IPS-18c (cell line): ENCODE measurements around the gene RBM20.

Source experiments
- H3K4me3 ChIP-seq: 2 replicates; pipeline ENCODE4 v1.7.0; 2013; ENCODE audit warnings: low read depth, mild to moderate bottlenecking, low read length, moderate library complexity; ENCODE audit not compliant: insufficient read depth
- H3K9me3 ChIP-seq: one replicate; pipeline ENCODE4 v1.6.1; 2013; ENCODE audit warnings: mild to moderate bottlenecking, low read length, moderate library complexity; ENCODE audit not compliant: control insufficient read depth, insufficient read depth

RBM20 gene

GRCh38 chr10:110881247-110881646 lies 237.1 kb downstream of the RBM20 start:
- Histone ChIP-seq H3K4me3 (no peak overlapping the region), H3K9me3 (no peaks in the 10 kb centered on the region)

GRCh38 chr10:110881905-110882304 lies 237.8 kb downstream of the RBM20 start:
- no peak overlapping the region for H3K4me3 ChIP-seq

GRCh38 chr10:110883924-110884323 lies 239.8 kb downstream of the RBM20 start:
- Histone ChIP-seq H3K9me3 (no peaks in the 10 kb centered on the region), H3K4me3 (no peak overlapping the region)

More at GRCh38 chr10:110881905-110882304, 237.8 kb downstream of the RBM20 start:
- no peaks in the 10 kb centered on the region for H3K9me3 ChIP-seq

GRCh38 chr10:110885932-110886674 lies 242.0 kb downstream of the RBM20 start:
- H3K4me3 ChIP-seq = no peak overlapping the region

GRCh38 chr10:110887560-110887959 lies 243.4 kb downstream of the RBM20 start:
- Histone ChIP-seq H3K9me3 (no peaks in the 10 kb centered on the region), H3K4me3 (no peak overlapping the region)

More at GRCh38 chr10:110885932-110886674, 242.0 kb downstream of the RBM20 start:
- no peaks in the 10 kb centered on the region for H3K9me3 ChIP-seq
